Epithelial cell of esophagus (primary cell): ENCODE results near the gene MYO9B.

ENCODE experiments used
- DNase-seq: peaks from one replicate; pipeline ENCODE4 v3.0.0; 2010; ENCODE audit warnings: low read depth
- H3K4me3 ChIP-seq: 2 replicates; pipeline ENCODE4 v1.5.1; 2011; ENCODE audit warnings: mild to moderate bottlenecking, low read length, control low read depth
- TF ChIP-seq, protein P1 (sequence below): IDR thresholded peaks from 2 replicates; pipeline ENCODE4 v1.5.1; 2011; ENCODE audit warnings: low read depth, mild to moderate bottlenecking, low read length, control low read depth, inconsistent platforms; ENCODE audit not compliant: insufficient read depth; ENCODE audit errors: missing control alignments

MYO9B gene

GRCh38 chr19:17227798-17228367 lies 152.3 kb downstream of the MYO9B start:
- H3K4me3 ChIP-seq: no peak overlapping the region
- DNase-seq: no peak
- TF ChIP-seq, protein P1, sequence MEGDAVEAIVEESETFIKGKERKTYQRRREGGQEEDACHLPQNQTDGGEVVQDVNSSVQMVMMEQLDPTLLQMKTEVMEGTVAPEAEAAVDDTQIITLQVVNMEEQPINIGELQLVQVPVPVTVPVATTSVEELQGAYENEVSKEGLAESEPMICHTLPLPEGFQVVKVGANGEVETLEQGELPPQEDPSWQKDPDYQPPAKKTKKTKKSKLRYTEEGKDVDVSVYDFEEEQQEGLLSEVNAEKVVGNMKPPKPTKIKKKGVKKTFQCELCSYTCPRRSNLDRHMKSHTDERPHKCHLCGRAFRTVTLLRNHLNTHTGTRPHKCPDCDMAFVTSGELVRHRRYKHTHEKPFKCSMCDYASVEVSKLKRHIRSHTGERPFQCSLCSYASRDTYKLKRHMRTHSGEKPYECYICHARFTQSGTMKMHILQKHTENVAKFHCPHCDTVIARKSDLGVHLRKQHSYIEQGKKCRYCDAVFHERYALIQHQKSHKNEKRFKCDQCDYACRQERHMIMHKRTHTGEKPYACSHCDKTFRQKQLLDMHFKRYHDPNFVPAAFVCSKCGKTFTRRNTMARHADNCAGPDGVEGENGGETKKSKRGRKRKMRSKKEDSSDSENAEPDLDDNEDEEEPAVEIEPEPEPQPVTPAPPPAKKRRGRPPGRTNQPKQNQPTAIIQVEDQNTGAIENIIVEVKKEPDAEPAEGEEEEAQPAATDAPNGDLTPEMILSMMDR: no peak

DNA sequence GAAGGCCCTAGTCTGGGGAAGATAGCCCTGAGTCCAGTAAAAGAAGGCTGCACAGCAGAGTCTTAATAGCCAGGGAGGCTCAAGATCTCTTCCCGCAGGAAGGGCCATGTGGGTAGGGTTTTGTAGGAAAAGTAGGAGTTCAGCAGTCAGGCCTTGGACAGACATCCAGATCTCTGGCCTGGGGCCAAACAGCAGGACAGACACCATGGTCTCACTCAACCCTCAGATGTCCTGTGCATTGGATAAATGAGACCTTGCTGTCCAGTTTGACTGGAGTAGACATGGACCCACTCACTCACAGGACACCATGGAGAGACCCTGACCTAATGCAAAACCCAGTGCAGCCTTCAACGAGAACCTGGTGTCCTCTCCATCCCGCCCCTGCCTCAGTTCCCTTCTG lies 154.3 kb downstream of the MYO9B start:
- no peak for DNase-seq
- TF ChIP-seq, protein P1: no peak
- no peak overlapping the region for H3K4me3 ChIP-seq

GRCh38 chr19:17232258-17232657 lies 156.7 kb downstream of the MYO9B start:
- H3K4me3 ChIP-seq: no peak overlapping the region
- TF ChIP-seq, protein P1: no peak
- no peak for DNase-seq

GRCh38 chr19:17234911-17235299 lies 159.3 kb downstream of the MYO9B start:
- DNase-seq: peak; percentile 69
- TF ChIP-seq, protein P1: no peak
- H3K4me3 ChIP-seq: peak overlapping the region; percentile 53

- H3K4me3 ChIP-seq: peak overlapping the region; percentile 53
- TF ChIP-seq, protein P1: peak; percentile 33
- DNase-seq: peak; percentile 75
Measured at GRCh38 chr19:17235300-17235970, 159.9 kb downstream of the MYO9B start.

- peak; percentile 32 for DNase-seq
- H3K4me3 ChIP-seq: peak overlapping the region; percentile 53
- TF ChIP-seq, protein P1: no peak
Measured at GRCh38 chr19:17235971-17236777, 160.6 kb downstream of the MYO9B start.
